Nephron (organoid): ENCODE measurements around the gene CTNNA3.

Experiments used
- H3K27ac Mint-ChIP-seq, 3 experiments: 2 replicates each; pipeline ENCODE4 v1.8.0; 2020; ENCODE audit warnings: mixed read lengths in 3 of 3, mild to moderate bottlenecking in 2 of 3, moderate library complexity in 1 of 3
- H3K27me3 Mint-ChIP-seq: 2 replicates; pipeline ENCODE4 v1.8.0; 2021; ENCODE audit warnings: low read depth, mild to moderate bottlenecking, moderate library complexity, mixed read lengths
- H3K36me3 Mint-ChIP-seq: 2 replicates; pipeline ENCODE4 v1.8.0; 2020; ENCODE audit warnings: low read depth, mixed read lengths
- H3K4me1 Mint-ChIP-seq: 2 replicates; pipeline ENCODE4 v1.8.0; 2020; ENCODE audit warnings: mixed read lengths
- H3K4me3 Mint-ChIP-seq, 3 experiments: 2 replicates each; pipeline ENCODE4 v1.8.0; 2020; ENCODE audit warnings: mild to moderate bottlenecking in 3 of 3, mixed read lengths in 3 of 3, moderate library complexity in 2 of 3
- H3K9me3 Mint-ChIP-seq: 2 replicates; pipeline ENCODE4 v1.8.0; 2020; ENCODE audit warnings: mixed read lengths
- TF ChIP-seq, protein P1 (sequence below), 3 experiments: fragments of 200-600 bp; sonication (generic); IDR thresholded peaks; one replicate each; pipeline ENCODE4 v1.5.0; 2021; ENCODE audit warnings: antibody characterized with exemption in 3 of 3; ENCODE audit not compliant: unreplicated experiment in 3 of 3

The CTNNA3 gene

GRCh38 chr10:66144016-66144415, 1552.0 kb downstream of the CTNNA3 start:
- TF ChIP-seq, protein P1, sequence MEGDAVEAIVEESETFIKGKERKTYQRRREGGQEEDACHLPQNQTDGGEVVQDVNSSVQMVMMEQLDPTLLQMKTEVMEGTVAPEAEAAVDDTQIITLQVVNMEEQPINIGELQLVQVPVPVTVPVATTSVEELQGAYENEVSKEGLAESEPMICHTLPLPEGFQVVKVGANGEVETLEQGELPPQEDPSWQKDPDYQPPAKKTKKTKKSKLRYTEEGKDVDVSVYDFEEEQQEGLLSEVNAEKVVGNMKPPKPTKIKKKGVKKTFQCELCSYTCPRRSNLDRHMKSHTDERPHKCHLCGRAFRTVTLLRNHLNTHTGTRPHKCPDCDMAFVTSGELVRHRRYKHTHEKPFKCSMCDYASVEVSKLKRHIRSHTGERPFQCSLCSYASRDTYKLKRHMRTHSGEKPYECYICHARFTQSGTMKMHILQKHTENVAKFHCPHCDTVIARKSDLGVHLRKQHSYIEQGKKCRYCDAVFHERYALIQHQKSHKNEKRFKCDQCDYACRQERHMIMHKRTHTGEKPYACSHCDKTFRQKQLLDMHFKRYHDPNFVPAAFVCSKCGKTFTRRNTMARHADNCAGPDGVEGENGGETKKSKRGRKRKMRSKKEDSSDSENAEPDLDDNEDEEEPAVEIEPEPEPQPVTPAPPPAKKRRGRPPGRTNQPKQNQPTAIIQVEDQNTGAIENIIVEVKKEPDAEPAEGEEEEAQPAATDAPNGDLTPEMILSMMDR (IDR thresholded peaks at IDR 0.05; ENCODE audit: unreplicated experiment in 3 of 3): no peak
- H3K27me3 Mint-ChIP-seq: no peaks in the 10 kb centered on the region
- no peak overlapping the region for H3K27ac Mint-ChIP-seq
- no peak overlapping the region for H3K4me3 Mint-ChIP-seq
- no peaks in the 10 kb centered on the region for H3K4me1 Mint-ChIP-seq
- no peaks in the 10 kb centered on the region for H3K9me3 Mint-ChIP-seq
- H3K36me3 Mint-ChIP-seq: no peaks in the 10 kb centered on the region

DNA sequence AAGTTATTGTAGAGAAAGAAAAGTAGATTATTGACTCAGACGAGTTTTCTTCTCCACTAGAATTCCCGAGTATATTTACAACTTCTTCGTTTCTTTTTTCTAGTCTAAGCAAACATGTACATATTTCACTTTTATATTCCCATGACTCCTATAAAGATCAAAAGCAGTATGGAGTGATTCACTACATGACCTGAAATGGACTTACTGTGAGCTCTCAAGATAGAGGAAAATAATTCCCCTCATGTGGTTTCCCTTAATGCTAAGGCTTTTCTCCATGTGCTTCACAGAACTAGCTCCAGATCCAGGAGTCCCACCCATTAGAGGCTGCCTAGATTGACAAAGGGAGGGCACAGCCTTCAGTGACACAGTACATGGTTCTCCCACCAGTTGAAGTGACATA, 1593.2 kb downstream of the CTNNA3 start:
- Mint-ChIP-seq H3K4me1 (peaks cover 11% of the 10 kb centered on the region), H3K27ac (peak overlapping the region; percentile 70 to 93 (median 77)), H3K36me3 (no peaks in the 10 kb centered on the region), H3K27me3 (no peaks in the 10 kb centered on the region), H3K9me3 (no peaks in the 10 kb centered on the region), H3K4me3 (no peak overlapping the region)
- TF ChIP-seq, protein P1 (IDR thresholded peaks at IDR 0.05; ENCODE audit: unreplicated experiment in 3 of 3): no peak

GRCh38 chr10:66098595-66099480, 1597.2 kb downstream of the CTNNA3 start:
- Mint-ChIP-seq H3K27me3 (no peaks in the 10 kb centered on the region), H3K36me3 (no peaks in the 10 kb centered on the region), H3K4me1 (peaks cover 11% of the 10 kb centered on the region), H3K9me3 (no peaks in the 10 kb centered on the region), H3K4me3 (no peak overlapping the region), H3K27ac (no peak overlapping the region)
- TF ChIP-seq, protein P1 (IDR thresholded peaks at IDR 0.05; ENCODE audit: unreplicated experiment in 3 of 3): no peak

- Mint-ChIP-seq H3K36me3 (no peaks in the 10 kb centered on the region), H3K27ac (no peak overlapping the region), H3K4me3 (no peak overlapping the region), H3K9me3 (no peaks in the 10 kb centered on the region), H3K27me3 (no peaks in the 10 kb centered on the region), H3K4me1 (no peaks in the 10 kb centered on the region)
- TF ChIP-seq, protein P1 (IDR thresholded peaks at IDR 0.05; ENCODE audit: unreplicated experiment in 3 of 3): no peak
Observed at GRCh38 chr10:66095610-66096009, 1600.4 kb downstream of the CTNNA3 start.

DNA sequence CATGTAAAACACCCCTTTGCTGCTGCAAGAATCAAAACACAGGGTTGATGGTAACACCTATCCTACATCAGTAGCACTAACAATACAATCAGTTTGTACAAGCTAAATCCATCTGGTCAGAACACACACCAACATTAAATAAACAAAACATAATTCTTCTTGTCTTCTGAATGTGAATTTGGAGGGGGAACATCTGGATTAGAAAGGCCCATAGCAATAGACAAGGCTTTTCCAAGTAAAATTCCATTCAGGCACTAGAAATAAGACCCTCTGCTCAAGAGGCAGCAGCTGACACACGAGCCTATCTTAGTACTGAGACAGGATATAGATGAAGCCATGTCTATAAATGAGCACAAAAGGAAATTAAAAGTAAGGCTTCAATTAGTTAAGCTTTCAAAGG, 1610.1 kb downstream of the CTNNA3 start:
- TF ChIP-seq, protein P1 (IDR thresholded peaks at IDR 0.05; ENCODE audit: unreplicated experiment in 3 of 3): no peak
- peaks cover 6% of the 10 kb centered on the region for H3K4me1 Mint-ChIP-seq
- H3K27me3 Mint-ChIP-seq: no peaks in the 10 kb centered on the region
- H3K36me3 Mint-ChIP-seq: no peaks in the 10 kb centered on the region
- peak overlapping the region in 1 of 3 experiments; percentile 48 for H3K27ac Mint-ChIP-seq
- H3K4me3 Mint-ChIP-seq: no peak overlapping the region
- H3K9me3 Mint-ChIP-seq: peaks cover under 1% of the 10 kb centered on the region

DNA sequence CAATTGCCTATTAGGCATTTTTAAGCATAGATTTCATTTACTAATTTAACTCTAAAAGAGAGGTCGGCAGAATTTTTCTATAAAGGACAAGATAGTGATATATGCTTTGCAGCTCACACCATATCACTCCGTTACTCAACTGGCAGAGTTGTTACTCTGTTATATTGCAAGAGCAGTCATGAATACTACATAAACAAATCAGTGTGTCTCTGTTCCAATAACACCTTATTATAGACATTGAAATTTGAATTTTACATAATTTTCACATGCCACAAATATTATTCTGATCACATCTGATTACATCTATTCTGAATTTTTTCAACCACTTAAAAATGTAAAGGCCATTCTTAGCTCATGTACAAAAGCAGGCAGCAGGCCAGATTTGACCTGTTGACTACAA, 1624.1 kb downstream of the CTNNA3 start:
- Mint-ChIP-seq H3K4me3 (no peak overlapping the region), H3K36me3 (no peaks in the 10 kb centered on the region), H3K4me1 (no peaks in the 10 kb centered on the region), H3K9me3 (no peaks in the 10 kb centered on the region), H3K27ac (no peak overlapping the region), H3K27me3 (no peaks in the 10 kb centered on the region)
- TF ChIP-seq, protein P1 (IDR thresholded peaks at IDR 0.05; ENCODE audit: unreplicated experiment in 3 of 3): no peak
